HG02870 (cell line): ENCODE results near the gene CPZ.
"Not testable (repeated sequence)": the region's sequence is repeated elsewhere in the genome, so short reads cannot be mapped to it uniquely, and the experiment has no call there.

Source experiments
- ATAC-seq: cut with Tn5 transposase; IDR thresholded peaks from one replicate; pipeline ENCODE4 v1.9.1; 2021; ENCODE audit warnings: mild to moderate bottlenecking, moderate library complexity; ENCODE audit not compliant: unreplicated experiment

Gene CPZ

DNA sequence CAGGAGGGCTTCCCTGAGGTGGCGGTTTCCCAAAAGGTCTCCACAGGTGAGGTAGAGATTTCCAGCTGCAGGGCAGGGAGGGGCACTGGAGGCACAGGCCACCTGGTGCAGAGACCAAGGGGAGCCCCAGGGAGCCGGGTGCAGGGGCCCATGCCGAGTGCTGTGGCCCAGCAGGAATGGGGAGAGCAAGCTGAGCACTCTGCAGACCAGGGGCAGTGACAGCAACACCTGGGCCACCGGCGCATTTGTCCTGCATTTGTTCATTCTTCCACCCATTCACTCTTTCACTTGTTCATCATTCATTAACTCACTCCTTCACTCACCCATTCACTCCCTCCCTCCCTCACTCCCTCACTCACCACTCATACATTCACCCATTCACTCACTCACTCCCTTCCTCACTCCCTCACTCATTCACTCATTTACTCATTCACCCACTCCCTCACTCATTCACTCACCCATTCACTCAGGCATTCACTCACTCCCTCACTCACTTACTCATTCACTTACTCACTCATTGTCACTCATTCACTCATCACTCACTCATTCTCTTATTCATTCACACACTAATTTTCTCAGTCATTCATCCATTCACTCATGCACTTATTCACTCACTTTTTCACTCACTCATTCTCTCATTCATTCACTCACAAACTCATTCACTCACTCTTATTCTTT is 16.3 kb downstream of the CPZ start:
- ATAC-seq, result no peak

- ATAC-seq, result no peak
Observed at GRCh38 chr4:8609406-8609805, 16.8 kb downstream of the CPZ start.

DNA sequence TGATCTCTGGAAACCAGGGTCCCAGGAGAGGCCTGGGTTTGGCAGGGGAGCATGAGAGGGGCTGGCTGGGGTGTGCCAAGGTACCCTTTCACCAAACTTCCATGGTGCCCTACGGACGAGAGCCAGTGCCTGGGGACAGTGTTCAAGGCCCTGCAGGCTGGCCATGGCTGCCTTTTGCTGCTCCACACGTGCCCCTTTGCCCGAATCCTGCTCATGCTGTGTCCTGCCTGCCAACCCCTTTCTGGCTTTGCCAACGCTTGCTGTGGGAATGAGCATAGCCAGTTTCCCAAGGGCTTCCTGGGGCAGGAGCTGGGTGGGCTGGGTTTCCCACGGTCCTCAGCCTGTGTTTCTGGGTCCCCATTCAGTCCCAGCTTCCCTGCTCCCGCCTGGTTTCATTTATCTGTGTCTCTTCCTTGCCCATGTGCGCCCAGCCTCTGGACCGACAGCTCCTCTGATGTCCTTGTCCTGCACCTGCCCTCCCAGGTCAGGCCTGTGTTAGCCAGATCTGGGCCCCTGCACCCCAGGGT is 17.3 kb downstream of the CPZ start:
- no peak for ATAC-seq

DNA sequence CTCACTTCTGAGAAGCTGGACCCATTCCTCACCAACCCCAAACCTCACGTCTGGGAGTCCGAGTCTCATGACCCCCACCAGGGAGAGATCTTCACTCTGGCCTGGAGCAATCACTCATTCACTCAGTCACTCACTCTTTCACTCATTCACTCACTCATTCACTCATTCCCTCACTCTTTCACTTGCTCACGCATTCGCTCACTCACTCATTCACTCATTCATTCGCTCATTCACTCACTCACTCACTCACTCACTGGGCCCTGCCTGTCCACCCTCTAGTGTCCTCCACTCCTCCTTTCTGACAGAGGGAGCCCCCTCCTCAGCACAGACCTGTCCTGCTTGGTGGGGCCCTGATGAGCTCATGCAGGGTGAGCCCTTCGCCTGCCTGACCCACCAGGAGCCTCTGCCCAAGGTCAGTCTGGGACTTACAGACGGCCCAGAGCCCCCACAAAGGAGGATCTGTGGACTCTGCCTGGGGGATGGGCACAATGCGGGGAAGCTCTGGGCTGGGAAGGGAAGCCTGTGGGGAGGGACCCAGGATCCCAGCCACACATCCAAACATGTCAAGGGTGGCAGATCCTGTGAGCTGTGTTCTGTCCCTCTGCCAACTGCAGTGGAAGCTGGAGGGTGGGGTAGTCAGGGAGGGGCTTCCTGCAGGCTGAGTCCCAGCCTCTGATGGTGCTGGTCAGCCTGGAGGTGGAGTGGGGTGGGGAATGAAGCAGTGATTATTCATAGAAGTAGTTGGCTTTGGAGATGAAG is 18.5 kb downstream of the CPZ start:
- ATAC-seq, result no peak

- ATAC-seq, result no peak
Observed at GRCh38 chr4:8612646-8613045, 20.1 kb downstream of the CPZ start.

- no peak for ATAC-seq
Observed at GRCh38 chr4:8613421-8614364, 21.1 kb downstream of the CPZ start.

GRCh38 chr4:8614365-8615193 is 22.0 kb downstream of the CPZ start:
- no peak for ATAC-seq

DNA sequence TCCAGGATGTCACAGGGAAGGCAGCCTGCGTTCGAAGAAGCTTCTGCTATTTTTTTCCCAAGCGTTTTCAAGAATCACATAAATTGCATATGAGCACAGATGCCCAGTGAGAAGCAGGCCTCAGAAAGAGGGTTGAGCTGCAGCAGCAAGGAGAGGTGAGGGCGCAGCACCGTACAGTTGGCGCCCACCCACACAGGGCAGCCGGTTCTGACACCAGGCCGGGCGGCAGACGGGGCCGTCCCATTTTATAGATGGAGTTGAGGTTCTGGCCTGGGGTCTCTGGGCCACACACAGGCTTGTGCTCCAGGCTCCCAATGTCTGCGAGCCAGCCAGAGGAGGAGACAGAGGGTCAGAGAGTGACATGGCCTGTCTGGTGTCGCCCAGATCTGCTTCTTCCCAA is 22.8 kb downstream of the CPZ start:
- no peak for ATAC-seq

DNA sequence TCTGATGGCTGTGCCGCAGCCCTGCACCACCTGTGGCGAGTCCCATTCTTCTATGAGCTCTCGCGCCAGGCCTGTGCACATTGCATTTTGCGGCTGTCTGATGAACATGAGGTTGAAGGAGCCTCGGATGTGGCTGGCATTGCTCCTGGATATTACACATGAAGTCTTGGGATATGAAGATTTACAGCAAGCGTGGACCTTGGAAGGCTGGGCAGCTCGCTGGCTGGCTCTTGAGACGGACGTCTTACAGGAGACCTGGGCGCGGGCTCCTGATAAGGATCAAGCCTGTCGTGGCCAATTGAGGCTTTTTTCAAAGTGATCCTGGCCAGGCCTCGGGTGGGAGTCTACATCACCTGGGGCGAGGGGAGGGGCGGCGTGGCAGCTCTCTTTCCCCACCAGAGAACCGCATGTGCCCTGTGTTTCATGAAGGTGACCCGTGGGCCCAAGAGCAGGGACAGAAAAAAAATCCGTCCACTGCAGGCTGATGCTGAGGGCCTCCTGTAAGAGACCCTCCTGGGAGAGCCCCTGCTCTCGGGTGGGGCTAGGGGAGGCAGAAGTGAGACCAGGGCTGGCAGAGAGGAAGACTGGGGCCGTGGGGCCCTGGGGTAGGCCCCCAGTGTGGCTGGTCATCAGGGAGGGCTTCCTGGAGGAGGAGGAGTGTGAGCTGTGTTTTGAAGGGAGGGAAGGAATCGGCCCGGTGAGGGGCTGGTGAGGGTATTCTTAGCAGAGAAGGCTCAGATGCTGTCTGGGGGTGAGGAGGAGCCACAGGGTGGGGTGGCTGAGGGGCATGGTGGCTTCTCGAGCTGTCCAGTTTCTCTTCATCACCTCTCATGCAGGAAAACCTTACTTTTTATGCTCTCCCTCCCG is 23.6 kb downstream of the CPZ start:
- no peak for ATAC-seq

- no peak for ATAC-seq
Observed at GRCh38 chr4:8616831-8617230, 24.3 kb downstream of the CPZ start.

DNA sequence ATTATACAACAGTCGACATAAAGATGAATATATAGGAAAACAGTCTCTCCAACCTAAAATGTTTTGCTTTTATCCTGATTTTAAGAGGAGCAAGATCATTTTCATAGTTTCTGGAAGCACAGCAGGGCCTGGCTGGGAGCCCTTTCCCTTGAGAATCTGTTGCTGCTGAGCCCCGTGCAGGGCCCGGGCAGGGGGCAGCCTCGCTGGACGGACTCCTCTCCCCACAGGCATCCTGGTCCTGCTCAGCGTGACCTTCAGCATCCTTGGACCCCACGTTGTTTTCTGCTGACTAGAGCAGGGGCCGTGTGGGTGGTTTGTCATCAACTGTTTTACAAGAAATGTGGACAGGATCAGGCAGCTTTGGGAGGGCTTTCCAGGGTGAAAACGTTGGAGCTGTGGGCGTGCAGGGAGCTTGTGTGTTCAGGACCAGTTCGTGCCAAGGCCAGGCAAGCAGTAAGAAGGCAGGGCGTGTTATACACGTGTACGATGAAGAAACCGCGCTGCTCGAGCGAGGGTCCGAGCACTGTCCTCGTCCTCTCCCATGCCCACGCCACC is 25.0 kb downstream of the CPZ start:
- ATAC-seq, result no peak

DNA sequence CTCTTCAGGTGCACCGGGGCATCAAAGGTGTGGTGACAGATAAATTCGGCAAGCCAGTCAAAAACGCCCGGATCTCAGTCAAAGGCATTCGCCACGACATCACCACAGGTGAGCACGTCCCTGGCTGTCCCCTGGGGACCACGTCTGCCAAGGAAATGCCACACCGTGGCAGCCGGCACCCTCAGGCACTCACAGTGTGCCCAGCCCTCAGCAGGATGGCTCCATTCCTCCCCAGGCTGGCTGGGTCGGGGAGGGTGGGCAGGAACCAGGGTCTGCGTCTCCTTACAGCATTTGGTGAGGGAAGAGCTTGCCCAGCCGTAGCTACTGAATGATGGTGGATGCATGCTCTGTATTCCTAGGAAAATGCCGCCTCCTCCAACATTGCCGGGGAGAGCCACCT is 25.9 kb downstream of the CPZ start:
- no peak for ATAC-seq

DNA sequence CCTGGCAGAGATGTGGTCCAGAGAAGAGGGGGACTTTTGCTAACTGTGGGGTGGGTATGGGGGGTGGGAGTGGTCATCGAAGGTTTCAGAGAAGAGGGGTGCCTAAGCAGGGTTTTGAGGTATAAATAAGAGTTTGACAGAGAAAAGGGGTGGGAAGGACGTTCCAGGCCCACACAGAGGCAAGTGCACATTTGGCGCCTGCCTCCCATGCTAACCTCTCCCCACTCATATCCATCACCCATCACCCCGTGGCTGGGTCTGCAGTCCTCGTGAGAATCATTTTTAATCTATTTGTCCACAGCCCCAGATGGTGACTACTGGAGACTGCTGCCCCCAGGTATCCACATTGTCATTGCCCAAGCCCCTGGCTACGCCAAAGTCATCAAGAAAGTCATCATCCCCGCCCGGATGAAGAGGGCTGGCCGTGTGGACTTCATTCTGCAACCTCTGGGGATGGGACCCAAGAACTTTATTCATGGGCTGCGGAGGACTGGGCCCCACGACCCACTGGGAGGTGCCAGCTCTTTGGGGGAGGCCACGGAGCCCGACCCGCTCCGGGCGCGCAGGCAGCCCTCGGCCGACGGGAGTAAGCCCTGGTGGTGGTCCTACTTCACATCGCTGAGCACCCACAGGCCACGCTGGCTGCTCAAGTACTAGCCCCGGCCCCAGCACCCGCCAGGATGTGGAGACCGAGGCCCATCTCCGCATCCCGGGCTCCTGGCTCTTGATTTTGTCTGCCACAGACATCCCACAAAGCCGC is 26.6 kb downstream of the CPZ start:
- no peak for ATAC-seq

DNA sequence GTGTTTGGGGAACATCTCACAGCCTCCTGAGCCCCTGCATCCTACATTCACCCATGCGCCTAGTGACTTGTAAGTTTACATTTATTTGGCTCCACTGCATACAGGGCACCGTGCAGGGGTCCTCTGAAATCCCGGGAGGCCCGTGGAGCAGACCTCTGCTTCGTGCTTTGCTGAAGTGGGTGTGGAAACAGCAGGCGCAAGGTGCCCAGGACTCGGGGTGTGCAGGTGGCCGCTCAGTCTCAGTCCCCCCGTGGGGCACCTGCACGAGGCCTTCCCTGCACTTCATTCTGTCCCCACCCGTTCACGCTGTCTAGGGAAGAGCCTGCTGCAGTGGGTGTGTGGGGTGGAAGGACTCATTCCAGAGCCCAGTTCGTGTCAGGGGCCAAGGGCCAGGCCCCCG is 28.6 kb downstream of the CPZ start:
- ATAC-seq, result not testable (repeated sequence)

DNA sequence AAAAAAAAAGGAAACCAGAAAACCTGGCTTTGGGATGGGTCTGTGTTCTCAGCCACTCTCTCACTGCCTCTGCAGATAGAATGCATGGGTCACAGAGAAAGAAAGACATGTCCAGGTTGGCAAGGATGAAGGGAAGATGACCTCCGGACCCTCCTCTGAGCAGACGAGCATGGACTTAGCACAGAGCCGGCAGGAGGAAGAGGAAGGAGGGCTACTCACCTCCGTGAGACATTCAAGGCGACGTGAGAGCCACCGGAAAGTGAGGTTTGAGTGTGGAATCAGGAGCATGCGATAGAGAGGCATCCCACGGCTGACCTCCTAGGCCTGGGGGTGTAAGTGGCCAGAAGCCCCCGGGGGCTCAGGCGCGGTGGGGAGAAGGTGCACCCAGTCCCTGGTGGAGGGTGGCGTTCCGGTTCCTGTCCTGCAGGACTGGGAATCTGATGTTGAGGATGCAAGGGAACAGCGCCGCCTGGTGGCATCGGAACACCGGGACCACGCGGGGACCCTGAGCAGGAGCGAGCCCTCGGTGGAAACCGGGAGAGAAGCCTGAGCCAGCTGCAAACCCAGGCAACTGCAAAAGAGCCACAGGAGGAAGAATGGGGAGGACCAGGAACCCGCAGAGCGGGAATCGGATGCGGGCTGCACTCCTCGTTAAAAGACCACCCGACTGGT is 32.2 kb downstream of the CPZ start:
- ATAC-seq, result not testable (repeated sequence)

DNA sequence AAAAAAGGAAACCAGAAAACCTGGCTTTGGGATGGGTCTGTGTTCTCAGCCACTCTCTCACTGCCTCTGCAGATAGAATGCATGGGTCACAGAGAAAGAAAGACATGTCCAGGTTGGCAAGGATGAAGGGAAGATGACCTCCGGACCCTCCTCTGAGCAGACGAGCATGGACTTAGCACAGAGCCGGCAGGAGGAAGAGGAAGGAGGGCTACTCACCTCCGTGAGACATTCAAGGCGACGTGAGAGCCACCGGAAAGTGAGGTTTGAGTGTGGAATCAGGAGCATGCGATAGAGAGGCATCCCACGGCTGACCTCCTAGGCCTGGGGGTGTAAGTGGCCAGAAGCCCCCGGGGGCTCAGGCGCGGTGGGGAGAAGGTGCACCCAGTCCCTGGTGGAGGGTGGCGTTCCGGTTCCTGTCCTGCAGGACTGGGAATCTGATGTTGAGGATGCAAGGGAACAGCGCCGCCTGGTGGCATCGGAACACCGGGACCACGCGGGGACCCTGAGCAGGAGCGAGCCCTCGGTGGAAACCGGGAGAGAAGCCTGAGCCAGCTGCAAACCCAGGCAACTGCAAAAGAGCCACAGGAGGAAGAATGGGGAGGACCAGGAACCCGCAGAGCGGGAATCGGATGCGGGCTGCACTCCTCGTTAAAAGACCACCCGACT is 37.8 kb downstream of the CPZ start:
- not testable (repeated sequence) for ATAC-seq

GRCh38 chr4:8631896-8632295 is 39.3 kb downstream of the CPZ start:
- not testable (repeated sequence) for ATAC-seq
